ENCODE data around the gene THOP1. TPM values are rescaled to one million over a fixed set of nuclear protein-coding genes. Genes with fewer than 3 reads are reported as not detected.
A peak's percentile ranks its signal among the peaks of the same experiment; 100 is the strongest.

Gene THOP1
- total RNA-seq, 2 donors from 2014 or later: 33.9 to 45.8 TPM

GRCh38 chr19:2774953-2775555, 10.2 kb upstream of the THOP1 start:
- H3K9me3 ChIP-seq: no peaks in the 10 kb centered on the region
- peak overlapping the region in 1 of 2 donors; percentile 39 for H3K4me3 ChIP-seq
- H3K27me3 ChIP-seq: no peaks in the 10 kb centered on the region
- peak; percentile 66 for DNase-seq (ENCODE audit: low spot score)
- H3K4me1 ChIP-seq: peaks cover 0 to 65% of the 10 kb centered on the region in 2 donors
- peak overlapping the region; percentile 58 to 83 for H3K27ac ChIP-seq
- H3K36me3 ChIP-seq: no peaks in the 10 kb centered on the region
- TF ChIP-seq CTCF (IDR thresholded peaks at IDR 0.05): no peak

GRCh38 chr19:2775556-2776430, 9.5 kb upstream of the THOP1 start:
- TF ChIP-seq CTCF (IDR thresholded peaks at IDR 0.05): no peak
- no peaks in the 10 kb centered on the region for H3K9me3 ChIP-seq
- H3K36me3 ChIP-seq: no peaks in the 10 kb centered on the region
- DNase-seq (ENCODE audit: low spot score): peak; percentile 79
- peaks cover 0 to 65% of the 10 kb centered on the region in 2 donors for H3K4me1 ChIP-seq
- H3K27ac ChIP-seq: peak overlapping the region; percentile 58 to 83
- peak overlapping the region in 1 of 2 donors; percentile 39 for H3K4me3 ChIP-seq
- no peaks in the 10 kb centered on the region for H3K27me3 ChIP-seq

GRCh38 chr19:2777952-2778683, 7.2 kb upstream of the THOP1 start:
- no peak for DNase-seq (ENCODE audit: low spot score)
- Histone ChIP-seq H3K9me3 (no peaks in the 10 kb centered on the region), H3K27ac (peak overlapping the region in 1 of 2 donors; percentile 32), H3K4me1 (peaks cover 0 to 65% of the 10 kb centered on the region in 2 donors), H3K27me3 (no peaks in the 10 kb centered on the region), H3K36me3 (no peaks in the 10 kb centered on the region), H3K4me3 (no peak overlapping the region)
- TF ChIP-seq CTCF (IDR thresholded peaks at IDR 0.05): no peak

- no peak for DNase-seq (ENCODE audit: low spot score)
- H3K4me3 ChIP-seq: no peak overlapping the region
These were observed 6.1 kb upstream of the THOP1 start for GRCh38 chr19:2779121-2779740.

More at GRCh38 chr19:2779121-2779740, 6.1 kb upstream of the THOP1 start:
- peaks cover 0 to 69% of the 10 kb centered on the region in 2 donors for H3K4me1 ChIP-seq
- no peaks in the 10 kb centered on the region for H3K36me3 ChIP-seq
- TF ChIP-seq CTCF (IDR thresholded peaks at IDR 0.05): no peak
- no peaks in the 10 kb centered on the region for H3K9me3 ChIP-seq
- H3K27ac ChIP-seq: peak overlapping the region in 1 of 2 donors; percentile 46
- no peaks in the 10 kb centered on the region for H3K27me3 ChIP-seq
